Hepatic stellate cell (primary cell): ENCODE measurements around the gene ALDH6A1.

Experiments used
- DNase-seq: peaks from one replicate; pipeline ENCODE4 v3.0.0; 2011; ENCODE audit warnings: low spot score

The ALDH6A1 gene

GRCh38 chr14:74049876-74050495 lies 34.3 kb downstream of the ALDH6A1 start:
- DNase-seq, result no peak

DNA sequence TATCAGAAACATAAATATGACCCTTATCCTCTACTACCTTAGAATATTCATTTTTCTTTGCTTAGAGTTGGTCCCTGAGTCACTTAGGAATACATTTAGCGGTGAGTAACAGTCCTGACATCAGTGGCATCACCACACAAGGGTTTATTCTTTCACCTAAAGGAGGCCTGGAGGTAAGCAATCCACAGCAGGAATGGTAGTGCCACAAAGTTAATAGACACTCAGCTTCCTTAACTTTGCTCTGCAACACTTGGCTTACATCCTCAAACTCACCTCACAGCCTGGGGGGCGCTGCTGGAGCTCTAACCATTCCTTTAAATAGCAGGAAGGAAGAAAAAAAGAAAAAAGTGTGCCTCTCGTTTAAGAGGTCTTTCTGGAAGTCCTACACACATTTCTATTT lies 36.0 kb downstream of the ALDH6A1 start:
- DNase-seq, result peak; percentile 12

GRCh38 chr14:74045522-74045921 lies 38.7 kb downstream of the ALDH6A1 start:
- no peak for DNase-seq

DNA sequence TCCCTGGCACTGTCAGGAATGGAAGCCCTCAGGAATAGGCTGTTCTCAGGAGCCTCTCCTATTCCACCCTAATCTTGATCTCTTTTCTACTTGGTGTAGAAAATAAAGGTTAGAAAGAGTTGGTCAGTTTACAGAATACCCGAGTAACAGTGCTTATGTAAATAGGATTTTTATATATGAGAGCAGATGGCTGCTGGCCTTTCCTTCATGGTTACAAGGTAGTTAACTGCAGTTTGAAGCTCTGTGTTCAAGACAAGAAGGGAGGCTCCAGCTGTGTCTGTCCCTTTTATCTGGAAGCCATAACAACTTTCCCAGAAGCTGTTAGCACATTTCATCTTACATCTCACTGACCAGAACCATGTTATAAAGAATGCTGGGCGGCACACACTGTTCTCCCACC lies 42.0 kb downstream of the ALDH6A1 start:
- no peak for DNase-seq

- DNase-seq, result peak; percentile 36
Measured at GRCh38 chr14:74038020-74038859, 46.0 kb downstream of the ALDH6A1 start.

DNA sequence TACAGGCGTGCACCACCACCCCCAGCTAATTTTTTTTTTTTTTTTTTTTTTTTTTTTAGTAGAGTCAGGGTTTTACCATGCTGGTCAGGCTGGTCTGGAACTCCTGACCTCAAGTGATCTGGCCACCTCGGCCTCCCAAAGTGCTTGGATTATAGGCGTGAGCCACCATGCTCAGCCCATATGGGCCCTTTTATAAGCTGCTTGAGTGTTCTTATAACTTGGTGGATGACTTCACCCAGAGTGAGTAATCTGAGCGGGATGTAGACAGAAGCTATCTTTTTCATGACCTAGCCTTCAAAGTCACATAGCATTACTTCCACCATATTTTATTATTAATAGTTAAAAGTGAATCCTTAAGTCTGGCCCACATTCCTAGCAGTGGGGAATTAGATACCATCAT lies 48.7 kb downstream of the ALDH6A1 start:
- DNase-seq, result peak; percentile 21

DNA sequence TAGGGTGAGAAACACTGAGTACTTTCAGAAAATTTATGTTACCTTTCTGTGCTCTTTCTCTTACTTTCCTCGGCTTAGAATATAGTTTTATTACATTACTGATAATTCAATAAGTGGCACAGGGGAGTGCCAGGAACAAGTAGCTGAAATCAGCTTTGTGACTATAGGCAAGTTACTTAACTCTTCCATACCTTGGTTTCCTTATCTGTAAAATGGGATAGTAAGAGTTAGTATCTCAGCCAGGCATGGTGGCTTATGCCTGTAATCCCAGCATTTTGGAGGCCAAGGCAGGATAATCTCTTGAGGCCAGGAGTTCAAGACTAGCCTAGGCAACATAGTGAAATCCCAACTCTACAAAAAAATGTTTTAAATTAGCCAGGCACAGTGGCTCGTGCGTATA lies 49.7 kb downstream of the ALDH6A1 start:
- DNase-seq, result no peak

DNA sequence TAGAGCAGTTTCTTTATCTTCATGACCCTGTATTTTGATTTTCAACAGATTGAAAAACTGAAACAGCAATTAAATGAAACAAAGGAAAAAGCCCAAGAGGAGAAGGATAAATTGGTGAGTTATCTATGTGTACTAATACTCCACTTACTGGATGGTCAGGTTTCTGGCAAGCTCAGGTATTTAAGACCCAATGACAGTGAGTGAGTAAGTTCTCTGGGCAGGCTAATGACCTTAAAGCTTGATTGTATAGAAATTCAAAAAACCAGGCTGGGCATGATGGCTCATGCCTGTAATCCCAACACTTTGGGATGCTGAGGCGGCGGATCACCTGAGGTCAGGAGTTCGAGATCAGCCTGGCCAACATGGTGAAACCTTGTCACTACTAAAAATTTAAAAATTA lies 55.1 kb downstream of the ALDH6A1 start:
- no peak for DNase-seq

GRCh38 chr14:74022346-74022745 lies 61.9 kb downstream of the ALDH6A1 start:
- DNase-seq, result no peak

DNA sequence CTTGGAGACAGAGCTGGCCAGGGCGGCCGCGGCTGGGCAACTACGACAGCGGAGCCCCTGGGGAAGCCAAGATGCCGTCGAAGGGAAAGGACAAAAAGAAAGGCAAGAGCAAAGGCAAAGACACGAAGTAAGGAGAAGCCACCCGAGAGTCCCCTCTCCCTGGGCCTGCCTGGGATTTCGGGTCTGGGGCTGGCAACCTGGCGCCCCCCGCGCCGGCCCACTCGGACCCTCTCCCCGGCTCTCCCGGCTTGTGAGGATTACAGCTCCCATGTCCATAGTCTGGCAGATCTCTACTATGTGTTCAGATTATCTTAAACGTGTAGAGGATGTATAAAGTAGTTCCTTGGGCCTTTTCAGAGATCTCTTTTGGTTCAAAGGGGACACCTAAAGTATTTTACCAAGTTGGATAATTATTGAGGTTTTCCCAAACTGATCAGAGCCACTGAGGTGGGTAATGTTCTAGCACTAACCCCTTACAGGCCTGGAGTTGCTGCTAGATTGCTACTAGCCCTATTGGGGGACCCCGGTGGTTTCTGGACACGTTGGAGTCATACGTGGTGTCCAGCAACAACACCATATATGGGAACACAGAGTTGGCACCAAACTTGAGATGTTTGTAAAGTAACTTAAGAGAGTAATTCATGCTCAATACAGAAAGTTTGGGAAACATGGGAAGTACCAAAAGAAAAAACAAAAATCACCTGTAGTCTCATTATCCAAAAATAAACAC lies 64.7 kb downstream of the ALDH6A1 start:
- DNase-seq, result peak; percentile 32

DNA sequence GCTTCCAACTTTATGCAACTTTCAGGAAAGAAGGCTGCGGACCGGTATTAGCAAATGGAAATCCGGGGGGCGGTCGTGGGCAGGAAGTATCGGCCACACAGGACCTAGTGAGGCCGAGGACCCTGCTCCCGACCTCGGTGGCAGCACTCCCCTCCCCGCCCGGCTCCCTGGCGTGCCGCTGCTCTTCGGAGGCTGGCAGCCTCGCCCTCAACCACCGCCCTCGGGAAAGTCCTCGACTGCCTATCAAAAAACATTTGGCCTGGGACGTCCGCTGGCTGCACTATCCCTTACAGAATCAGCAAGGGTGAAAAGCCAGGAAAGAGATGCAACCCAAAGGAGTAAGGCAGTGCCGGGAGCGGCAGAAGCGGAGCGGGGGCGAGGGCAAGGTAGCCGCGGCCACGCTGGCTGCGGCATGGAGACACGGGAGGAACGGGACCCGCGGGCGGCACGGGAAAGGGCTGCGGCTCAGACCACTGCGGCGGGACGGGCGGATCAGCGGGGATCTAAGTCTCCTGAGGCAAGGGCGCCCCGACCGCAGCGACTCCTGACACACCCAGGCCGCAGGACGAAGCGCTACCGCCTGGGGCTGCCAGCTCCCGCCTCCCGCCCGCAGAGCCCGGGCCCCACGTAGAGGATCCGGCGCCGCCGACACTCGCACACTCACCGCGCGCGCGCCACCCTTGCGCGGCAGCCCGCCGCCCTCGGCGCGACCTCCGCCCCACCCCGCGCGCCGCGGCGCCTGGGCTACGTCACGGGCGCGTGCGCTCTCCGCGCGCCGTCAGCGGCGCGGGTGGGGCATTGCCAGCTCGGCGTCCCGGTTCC lies 65.5 kb downstream of the ALDH6A1 start, which contains the start of the genes BBOF1 and ENTPD5:
Gene BBOF1, plus strand, starts transcription at position 764 of the 822 bp plus-strand sequence. CDS start 130 bp downstream, outside the sequence.
Gene ENTPD5, minus strand, starts transcription at position 703 of the 822 bp plus-strand sequence. CDS start 31,186 bp downstream, outside the sequence.
- peak; percentile 94 for DNase-seq

DNA sequence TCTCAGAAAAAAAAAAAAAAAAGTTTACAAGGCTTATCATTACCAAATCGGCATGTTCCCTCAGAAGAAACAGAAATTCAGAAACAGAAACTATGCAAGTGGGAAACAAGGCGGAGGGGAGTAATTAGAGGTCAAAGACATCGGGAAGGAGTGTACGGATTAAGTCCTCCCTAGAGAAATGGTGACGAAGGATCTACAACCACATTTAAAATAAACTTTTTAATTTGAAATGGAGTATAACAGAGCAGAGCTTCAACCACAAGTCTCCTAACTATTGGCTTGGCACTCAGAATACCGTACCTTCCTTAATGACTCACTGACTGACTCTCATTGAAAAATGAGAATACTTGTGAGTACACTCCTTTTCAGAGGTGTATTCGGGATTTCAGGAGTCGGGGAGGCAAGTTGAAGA lies 66.1 kb downstream of the ALDH6A1 start:
- peak; percentile 50 for DNase-seq

DNA sequence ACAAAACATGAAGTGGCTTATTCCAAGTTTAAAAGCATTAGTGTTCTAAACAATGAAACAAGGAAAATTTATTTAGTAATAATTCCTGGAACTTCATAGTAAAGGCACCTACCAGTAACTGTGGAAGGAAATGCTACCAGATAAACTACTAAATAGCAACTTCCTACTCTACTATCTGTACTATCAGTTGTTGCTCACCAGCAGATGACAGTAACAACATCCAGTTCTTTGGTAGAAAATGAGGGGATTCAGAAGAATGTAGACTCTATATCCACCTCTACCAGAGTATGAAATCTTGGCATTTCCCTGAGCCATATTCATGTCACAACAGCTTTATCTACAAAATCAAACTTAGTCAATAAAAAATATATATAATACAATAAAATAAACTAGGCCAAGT lies 68.3 kb downstream of the ALDH6A1 start:
- DNase-seq, result no peak

- DNase-seq, result no peak
Measured at GRCh38 chr14:74015176-74015575, 69.1 kb downstream of the ALDH6A1 start.

DNA sequence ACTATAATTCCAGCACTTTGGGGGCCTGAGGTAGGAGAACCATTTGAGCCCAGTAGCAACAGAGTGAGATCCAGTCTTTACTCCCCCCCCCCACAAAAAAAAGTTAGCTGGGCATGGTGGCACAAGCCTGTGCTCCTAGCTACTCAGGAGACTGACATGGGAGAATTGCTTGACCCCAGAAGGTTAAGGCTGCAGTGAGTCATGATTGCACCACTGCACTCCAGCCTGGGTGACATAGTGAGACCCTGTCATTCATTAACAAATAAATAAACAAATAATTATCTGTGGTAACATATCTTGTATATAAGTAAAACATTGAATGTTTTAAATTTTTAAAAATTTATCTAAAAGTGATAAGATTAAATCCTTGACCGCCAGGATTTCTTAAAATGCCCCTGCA lies 70.0 kb downstream of the ALDH6A1 start:
- DNase-seq, result no peak

- DNase-seq, result no peak
Measured at GRCh38 chr14:74008843-74009499, 75.3 kb downstream of the ALDH6A1 start.
